NCI-H1048 (cell line): ENCODE results near the gene TTC4.
"Not testable (repeated sequence)": the region's sequence is repeated elsewhere in the genome, so short reads cannot be mapped to it uniquely, and the experiment has no call there.

ENCODE experiments used
- DNase-seq: peaks from one replicate; lab custom pipeline; 2025; lab: John Stamatoyannopoulos, UW

TTC4 gene

GRCh38 chr1:54750596-54750995, 34.9 kb downstream of the TTC4 start:
- no peak for DNase-seq

DNA sequence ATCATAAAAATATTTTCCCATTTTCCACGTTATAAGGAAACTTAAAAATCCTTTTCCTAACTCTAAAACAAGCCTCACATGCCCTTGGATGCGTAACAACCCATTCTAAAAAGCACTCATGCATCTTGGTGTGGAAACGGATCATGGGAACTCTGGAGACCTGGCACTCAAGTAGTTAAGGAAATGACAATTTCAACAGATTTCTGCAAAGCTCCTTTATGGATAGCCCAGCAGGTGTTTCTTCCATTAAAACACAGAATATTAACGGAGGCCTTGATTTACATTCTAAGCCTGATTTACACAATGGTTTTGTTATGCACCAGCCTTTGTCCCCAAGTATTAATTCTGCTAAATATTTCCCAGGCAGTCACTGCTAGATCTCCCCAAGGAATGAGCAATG, 35.8 kb downstream of the TTC4 start:
- no peak for DNase-seq

DNA sequence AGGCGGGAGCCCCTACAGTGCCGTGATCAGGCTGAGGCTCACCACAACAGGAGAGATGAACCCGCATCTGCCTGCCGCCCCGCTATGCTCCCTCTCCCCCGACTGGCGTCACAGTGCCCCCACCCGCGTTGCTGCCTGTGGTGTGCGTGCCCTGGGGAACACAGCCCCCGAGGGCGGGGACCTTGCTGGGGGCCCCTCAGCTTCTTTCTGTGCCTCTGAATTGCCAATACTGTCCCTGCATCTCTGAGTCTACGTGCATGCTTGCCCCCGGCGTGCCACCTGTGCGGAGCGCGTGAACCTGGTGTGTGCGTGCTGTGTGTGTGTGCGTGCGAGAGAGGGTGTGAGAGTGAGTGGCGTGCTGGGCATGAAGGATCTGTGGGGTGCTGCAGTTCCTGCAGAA, 38.4 kb downstream of the TTC4 start:
- no peak for DNase-seq

GRCh38 chr1:54754486-54755285, 39.0 kb downstream of the TTC4 start:
- no peak for DNase-seq

DNA sequence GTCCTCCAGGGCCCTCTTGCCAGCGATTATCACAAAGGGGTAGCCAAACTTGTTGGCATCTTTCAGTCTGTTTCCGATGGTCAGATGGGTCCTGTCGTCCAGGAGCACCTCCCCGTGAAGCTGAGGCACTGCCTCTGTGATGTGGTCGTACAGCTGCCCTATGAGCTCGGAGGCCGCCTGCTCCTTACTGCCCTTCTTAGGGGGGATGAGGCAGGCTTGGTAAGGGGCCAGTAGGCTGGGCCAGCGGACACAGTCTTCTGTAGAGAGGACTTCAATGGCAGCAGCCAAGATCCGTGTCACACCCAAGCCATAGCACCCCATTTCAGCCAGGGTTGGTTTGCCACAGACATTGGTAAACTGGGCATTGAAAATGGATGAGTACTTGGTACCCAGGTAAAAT, 42.2 kb downstream of the TTC4 start:
- DNase-seq, result no peak

DNA sequence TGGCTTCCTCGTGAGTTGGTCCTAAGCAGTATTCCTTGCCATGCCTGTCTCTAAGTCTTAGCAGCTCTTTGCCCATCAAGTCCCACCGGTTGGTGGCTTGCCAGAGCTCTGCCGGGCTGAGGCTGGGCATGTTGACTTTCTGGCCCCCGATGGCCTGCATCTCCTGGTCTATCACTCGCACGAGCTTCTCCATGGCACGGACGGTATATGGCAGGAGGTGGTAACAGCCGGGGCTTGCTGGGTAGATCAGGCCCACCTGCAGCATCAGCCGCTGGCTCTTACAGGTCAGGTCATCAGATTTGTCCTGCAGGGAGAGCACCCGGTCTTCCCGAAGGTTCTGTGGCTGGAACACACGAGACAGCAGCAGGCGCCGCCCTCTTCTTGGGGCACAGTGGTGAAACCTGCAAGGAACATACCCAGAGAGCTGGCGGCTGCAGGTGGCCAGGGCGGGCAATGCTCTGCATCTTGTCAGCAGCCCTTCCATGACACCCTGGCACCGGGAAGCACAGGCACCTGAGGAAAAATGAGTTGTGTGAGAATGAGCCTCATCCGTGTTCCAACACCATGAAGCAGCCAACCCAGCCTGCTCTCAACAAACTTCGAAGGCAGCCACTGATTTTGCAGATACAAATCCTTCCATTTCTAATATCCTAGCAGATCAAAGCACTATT, 43.2 kb downstream of the TTC4 start:
- no peak for DNase-seq

DNA sequence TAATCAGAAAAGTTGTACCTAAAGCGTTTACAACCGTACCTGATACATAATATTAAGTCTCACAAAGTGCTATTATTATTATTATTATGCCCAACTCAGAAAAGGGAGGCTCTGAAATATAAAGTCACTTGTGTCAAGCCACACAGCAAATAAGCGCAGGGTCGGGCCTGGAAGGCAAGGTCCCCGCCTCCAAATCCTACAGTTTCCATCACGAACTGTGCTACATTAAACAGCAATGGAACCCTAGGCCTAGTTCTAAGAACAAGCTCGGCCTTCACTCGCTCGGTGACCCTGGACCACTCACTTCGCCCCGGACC, 48.1 kb downstream of the TTC4 start:
- no peak for DNase-seq

DNA sequence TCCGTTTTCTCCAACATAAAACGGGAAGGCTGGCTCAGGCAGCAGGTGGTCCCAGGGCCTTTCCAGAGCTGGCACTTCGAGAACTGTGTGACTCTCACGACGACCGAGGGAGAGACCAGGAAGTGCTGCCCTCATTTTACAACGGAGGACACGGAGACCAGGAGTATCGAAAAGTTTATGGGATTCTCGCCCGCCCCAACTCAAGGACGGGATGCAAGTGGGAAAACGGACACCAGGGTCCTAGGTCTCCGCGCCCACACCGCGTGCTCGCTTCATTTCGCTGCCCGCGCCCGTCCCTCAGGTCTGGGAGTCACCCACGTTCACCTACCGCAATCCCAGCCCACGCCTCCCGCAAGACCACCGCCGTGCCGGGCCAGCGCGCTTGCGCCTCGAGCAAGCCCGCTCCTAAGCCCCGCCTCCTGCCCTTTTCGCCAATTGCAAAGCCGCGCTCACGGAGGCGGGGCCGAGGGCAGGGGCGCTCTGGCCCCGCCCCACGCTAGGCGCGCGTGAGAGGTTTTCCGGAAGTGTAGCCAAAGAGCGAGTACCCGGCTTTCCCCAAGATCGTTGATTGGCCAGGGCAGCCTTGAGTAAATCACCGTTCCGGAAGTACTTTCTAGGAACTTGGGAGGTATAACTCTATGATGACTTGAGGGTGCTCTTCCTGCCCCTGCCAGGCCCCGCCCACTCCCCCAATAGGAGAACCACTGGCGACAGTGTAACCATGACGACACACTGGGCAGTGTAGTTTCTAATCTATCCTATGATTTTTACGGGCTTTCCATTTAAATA, 48.7 kb downstream of the TTC4 start, which contains the start of gene PARS2:
Gene PARS2, minus strand, starts transcription at position 391 of the 789 bp plus-strand sequence. CDS start 5,362 bp downstream, outside the sequence.
- peak; percentile 99 for DNase-seq

DNA sequence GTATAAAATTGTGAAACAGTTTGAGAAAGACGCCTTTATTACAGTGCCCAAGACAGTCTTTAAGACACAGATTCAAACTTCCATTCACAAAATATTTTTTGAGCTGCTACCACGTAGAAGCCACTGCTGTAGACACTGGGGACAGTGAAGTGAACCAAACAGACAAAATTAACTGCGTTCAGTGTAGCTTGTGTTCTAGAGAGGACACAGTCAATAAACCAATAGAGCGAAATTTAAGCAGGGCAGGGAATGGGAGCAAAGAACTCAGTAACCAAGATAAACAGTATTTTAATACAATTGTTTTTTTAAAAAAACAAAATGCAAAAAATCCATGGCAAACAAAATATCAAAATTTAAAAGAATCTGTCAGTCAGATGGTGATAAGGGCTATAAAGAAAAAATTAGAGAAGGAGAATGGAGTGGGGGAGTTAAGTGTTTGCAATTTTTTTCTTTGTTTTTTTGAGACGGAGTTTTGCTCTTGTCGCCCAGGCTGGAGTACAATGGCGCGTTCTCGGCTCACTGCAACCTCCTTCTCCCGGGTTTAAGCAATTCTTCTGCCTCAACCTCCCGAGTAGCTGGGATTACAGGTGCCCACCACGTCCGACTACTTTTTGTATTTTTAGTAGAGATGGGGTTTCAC, 49.4 kb downstream of the TTC4 start:
- no peak for DNase-seq

- no peak for DNase-seq
These were observed 51.1 kb downstream of the TTC4 start for GRCh38 chr1:54766726-54767125.

GRCh38 chr1:54767526-54767925, 51.9 kb downstream of the TTC4 start:
- no peak for DNase-seq

DNA sequence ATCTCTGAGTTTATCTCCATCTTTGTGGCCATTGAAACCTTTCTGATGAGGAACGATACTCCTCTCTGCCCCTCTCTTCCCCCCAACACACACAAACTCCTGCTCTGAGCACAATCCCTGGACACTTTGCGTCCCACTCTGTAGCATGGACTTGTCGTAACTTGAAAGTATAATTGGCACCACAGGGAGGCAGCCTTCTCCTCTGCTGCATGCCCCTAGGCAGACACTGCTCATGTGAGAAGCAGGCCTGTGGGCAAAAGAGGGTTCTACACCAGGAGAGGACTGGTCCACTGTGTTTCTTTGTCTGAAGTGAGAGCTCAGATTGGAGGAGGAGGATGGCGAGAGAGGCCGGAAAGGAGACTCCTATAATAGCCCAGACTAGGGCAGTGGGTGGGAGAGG, 52.4 kb downstream of the TTC4 start:
- DNase-seq, result no peak

DNA sequence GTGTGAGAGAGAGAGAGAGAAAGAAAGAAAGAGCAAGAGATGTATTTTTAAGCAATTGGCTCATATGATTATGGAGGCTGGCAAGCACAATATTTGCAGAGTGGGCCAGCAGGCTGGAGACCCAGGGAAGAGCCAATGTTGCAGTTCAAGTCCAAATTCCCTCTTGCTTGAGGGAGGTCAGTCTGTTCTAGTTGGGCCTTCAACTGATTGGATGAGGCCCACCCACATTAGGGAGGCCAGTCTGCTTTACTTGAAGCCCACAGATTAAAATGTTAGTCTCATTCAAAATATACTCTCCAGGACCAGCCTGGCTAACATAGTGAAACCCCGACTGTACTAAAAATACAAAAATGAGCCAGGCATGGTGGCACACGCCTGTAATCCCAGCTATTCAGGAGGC, 57.3 kb downstream of the TTC4 start:
- no peak for DNase-seq

DNA sequence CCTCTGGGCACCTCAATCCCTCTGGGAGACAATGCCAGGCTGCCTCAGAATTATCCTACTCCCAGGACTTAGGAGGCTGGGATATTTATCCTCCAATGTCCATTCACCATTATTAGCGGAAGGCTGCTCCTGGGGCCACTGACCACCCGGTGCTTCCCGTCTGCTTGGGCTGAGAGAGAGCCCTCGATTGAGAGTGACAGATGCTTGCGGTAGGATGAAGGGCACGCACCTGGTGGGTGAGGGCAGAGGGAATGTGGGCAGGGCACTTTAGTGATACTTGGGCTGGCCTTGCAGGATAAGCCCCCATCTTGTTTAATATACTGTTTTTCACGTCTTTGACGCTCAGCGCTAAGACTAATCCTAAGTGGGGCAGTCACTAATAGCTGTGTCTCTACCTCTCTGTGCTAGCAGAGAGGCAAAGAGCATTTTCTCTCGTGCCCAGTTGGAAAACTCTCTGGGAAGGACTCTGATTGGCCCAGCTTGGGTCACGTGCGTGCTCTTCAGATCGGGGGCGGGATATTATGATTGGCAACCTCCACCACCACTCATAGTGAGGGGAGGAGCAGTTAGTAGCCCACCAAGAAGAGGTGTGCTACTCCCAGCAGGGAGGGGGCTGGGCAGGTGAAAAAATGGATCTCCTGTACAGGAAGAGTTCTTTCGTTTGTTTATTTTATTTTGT, 59.3 kb downstream of the TTC4 start:
- no peak for DNase-seq

GRCh38 chr1:54775828-54776721, 60.4 kb downstream of the TTC4 start:
- DNase-seq, result not testable (repeated sequence)

DNA sequence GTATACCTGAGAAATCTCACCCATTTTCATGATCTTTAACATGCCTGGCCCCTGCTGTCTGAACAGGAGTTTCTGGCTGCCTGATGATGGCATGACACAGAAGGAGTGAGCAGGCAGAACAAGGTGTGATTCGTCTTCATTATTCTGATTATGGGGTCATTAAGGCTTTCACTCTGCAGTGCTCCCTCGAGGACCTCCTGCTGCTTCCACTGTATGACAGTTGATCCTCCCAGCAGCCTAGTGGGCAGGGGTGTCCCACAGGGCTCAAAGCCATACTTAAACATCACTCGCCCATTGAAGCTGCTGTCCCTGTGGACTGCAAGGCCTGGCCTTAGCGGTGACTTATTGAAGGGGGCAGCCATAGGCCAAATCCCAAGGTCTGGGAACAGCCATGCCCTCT, 61.4 kb downstream of the TTC4 start:
- no peak for DNase-seq

DNA sequence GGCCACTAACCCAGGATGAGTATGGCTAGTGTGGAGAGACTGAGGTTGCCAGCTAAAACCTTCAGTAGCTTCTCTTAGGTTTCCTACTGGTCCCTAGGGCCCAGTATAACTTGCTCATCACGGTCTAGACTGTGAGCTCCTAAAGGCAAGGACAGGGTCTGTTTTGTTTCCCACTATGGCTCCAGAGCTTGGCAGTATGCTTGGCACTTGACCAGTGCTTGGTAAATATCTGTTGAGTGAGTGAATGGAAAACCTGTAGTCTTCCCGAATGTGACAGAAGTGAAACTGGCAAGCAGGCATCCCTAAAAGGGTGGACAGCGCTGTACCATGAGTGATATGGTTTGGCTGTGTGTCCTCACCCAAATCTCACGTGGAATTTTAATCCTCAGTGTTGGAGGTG, 61.8 kb downstream of the TTC4 start:
- DNase-seq, result no peak

DNA sequence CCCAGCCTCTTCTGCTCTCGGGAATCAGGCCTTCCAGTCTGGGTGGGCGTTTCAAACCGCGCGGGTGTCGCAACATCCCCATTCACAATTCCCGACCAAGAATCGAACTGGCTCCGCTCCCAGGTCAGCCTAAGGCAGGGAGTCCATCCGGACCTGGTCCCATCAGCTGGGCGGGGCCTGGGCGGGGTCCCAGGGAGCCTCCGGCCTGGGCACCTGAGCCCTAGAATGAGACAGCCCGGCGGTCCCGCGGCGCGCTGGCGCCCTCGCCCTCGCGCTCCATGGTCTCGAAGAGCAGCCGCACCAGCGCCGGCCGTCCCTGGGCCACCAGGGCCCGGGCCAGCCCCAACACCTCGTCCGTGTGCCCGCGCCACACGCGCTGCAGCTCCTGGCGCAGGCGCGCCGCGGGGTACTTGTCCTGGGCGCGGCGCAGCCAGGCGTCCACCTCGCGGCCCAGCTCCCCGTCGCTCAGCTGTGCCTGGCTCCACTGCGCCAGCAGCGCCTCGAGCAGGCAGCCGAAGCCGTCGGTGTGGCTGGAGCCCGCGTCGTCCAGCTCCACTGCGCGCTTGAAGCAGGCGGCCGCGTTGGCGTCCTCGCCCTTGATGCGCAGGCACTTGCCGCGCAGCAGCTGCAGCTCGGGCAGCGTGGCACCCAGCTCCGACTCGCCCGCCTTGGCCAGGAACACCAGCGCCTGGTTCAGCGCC, 65.5 kb downstream of the TTC4 start:
- DNase-seq, result no peak

DNA sequence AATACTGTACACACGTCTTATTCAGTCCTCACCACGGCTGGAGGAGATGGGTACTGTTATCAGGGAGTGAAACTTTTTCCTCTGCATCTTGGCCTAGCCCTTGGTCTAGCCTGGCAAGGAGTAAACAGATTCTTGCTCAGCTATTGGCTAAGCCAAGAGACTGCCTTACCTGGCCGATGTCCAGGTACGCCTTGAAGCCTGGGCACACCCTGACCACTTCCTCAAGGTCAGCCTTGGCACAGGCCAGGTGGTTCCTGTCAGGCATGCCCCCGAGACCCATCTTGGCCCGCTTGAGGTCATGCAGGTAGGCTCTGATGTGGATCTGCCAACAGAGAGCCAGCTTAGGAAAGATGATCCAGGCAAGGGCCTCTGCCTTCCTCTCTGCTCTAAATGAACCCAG, 66.5 kb downstream of the TTC4 start:
- no peak for DNase-seq

DNA sequence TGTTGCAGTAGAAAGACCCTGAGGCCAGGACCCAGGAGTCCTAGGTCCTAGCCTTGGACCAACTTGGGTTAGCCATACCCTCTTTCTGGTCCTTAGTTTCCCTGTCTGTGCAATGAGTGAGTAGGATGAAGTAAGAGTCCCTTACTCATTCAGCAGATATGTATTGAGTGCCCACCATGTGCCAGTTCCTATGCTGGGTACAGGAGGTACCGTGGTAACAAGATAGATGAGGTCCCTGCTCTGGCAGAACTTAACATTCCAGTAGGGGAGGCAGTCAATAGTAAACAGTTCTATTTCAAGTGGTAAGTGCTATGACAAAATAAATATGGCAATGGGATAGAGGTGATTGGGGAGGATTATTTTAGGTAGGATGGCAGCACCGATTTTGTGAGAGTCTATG, 66.9 kb downstream of the TTC4 start:
- no peak for DNase-seq
